HG03521 (cell line): ENCODE measurements around the gene OR12D3.
"Not testable (repeated sequence)": the region's sequence is repeated elsewhere in the genome, so short reads cannot be mapped to it uniquely, and the experiment has no call there.

Experiments used
- ATAC-seq: cut with Tn5 transposase; IDR thresholded peaks from one replicate; pipeline ENCODE4 v1.9.1; 2021; ENCODE audit warnings: mild to moderate bottlenecking, moderate library complexity; ENCODE audit not compliant: unreplicated experiment

OR12D3 gene

GRCh38 chr6:29375191-29375590 is at the start of gene OR12D3:
OR12D3 (minus strand) TSS chr6:29375291; CDS start chr6:29375287, 4 bp downstream.
- no peak for ATAC-seq

GRCh38 chr6:29424575-29424974 is 49.5 kb upstream of the OR12D3 start:
- no peak for ATAC-seq

DNA sequence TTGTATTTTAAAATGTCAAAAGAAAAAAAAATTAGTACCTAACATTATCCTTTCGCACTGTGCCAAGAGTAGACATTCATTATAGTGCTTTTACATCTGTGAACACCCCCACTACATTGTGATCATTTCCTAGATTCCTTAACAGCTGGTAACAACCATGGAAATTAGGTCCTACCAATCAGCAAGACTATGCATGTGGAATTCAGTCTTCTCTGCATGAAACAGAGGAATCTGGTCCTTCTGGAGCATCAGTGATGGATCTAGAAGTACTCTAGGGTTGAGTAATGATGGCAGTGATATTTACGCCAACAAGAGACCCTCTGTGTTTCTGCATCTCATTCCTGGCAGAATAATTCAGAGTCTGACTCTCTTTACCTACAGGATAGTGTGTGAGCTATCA is 49.1 kb upstream of the OR12D3 start:
- ATAC-seq = no peak

DNA sequence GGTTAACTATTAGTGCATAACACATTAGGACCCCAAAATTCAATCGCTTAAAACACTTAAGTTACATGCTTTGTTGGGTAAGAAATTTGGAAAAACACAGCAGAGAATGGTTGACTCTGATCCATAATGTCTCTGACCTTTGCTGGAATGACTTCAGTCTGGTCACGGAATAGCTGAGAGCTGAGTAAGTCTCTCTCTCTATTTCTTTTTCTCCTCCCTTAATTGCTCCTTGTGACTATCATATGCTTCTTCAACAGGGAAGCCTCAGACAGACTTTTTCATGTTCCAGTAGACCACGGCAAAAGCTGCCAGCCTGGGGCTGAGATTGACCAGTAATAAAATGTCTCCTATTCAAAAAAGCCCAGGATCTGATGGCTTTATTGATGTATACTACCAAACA is 44.4 kb upstream of the OR12D3 start:
- no peak for ATAC-seq

DNA sequence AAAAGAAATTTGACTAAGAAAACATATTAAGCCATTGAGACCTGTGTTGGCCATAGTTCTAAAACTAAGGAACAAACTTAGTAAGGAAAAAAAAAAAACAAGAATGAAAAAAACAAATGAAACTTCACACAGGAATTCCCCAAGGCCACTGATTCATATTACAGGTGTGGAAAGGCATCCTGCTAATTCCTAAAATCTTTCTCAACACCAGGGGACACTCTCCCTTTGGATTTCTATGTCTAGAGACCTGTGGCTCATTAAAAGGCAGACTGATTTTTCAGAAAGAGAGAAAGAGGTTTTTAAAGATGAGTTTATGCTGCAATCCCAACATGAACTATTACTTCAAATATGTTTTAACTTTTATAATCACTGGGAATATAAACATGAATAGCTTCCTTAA is 39.5 kb upstream of the OR12D3 start, which contains the start of gene OR12D1:
Gene OR12D1, plus strand, starts transcription at position 341 of the 400 bp plus-strand sequence.
- ATAC-seq = no peak

DNA sequence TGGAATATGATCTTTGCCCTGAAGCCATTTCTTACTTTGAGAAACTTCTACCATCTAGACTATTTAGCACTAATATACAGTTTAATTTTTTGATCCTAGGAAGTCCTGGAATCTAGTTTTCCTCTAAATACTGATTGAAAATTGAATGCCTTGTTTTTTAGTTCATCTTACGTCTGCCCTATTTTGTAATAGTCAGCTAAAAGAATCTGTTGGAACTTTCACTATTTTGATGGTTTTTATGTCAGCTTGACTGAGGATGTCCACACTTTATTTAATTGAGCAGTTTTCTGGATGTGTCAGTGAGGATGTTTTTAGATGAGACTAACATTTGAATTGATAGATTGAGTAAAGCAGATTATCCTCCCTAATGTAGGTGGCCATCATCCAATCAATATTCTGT is 28.7 kb upstream of the OR12D3 start:
- no peak for ATAC-seq

DNA sequence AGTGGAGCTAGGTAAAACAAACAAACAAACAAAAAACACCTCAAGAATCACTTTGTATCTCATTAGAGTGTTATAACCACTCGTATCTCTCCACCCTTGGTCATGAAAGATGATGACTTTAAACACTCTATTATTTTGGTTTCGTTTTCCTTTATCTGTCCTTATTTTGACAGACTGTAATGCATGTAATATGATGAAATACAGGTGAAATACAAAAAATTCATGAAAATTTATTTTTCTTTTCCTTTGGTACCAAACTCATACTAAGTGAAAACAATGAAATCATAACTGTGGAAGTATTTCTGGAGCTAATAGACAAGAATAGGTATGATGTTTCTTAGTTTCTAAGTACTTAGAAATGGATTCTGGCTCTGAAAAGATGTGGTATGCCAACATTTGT is 24.4 kb upstream of the OR12D3 start:
- ATAC-seq = no peak

DNA sequence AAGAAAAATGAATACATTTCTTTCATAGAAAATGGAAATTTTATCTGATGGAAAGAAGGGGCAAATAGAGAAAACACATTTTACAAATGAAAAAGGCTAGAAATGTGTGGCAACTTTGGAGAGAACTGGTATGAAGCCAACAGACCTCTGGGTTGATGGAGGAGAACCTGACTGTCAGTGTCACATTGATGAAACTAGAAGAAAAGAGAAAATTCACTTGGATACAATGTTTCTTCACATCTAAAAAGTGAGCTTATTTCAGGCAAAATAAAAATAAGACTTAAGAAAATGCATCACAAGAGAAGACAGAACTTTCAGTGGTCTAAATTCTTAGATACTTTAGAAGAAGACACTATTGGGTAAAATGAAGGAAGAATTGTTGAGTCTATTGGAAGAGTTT is 20.2 kb upstream of the OR12D3 start, which contains the start of gene OR12D2:
Gene OR12D2, plus strand, starts transcription at position 301 of the 400 bp plus-strand sequence. CDS start 1,069 bp downstream, outside the sequence.
- ATAC-seq = no peak

GRCh38 chr6:29388533-29388932 is 13.4 kb upstream of the OR12D3 start:
- no peak for ATAC-seq

- no peak for ATAC-seq
These were observed 912 bp upstream of the OR12D3 start for GRCh38 chr6:29376003-29376402.

DNA sequence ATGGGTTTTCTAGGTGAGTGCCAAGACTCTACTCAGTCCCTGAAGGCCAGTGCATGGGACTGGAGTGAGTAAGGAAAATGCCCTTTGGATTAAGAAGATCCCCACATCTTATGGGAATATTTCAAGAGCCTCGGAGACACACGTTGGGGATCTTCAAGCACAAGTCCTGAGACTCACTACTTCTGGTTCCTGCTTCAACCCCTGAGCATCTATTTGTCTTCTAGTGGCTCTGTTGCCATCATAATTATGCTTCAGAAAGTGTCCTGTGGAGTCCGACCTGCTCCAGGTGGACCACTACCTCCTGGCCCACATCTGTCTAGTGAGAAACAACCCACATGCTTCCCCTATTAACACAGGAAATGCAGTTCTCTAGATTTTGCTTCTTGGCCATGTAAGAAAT is 6.3 kb downstream of the OR12D3 start, which contains the start of gene OR5V1:
Gene OR5V1, minus strand, starts transcription at position 101 of the 400 bp plus-strand sequence. CDS start 12,670 bp downstream, outside the sequence.
- ATAC-seq = no peak

DNA sequence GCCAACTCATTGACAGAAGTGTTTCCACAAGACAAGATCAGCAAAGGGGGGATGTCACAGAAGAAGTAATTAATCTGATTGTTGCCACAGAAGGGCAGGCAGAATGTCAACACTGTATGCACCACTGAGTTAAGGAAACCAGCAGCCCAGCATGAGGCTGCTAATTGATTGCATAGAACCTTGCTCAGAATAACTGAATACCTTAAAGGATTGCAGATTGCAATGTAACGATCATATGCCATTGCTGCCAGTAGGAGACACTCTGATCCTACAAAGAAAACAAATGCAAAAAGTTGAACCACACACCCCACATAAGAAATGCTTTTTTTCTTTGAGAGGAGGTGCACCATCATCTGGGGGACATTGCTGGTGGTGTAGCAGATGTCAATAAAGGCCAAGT is 19.5 kb downstream of the OR12D3 start:
- ATAC-seq = no peak

DNA sequence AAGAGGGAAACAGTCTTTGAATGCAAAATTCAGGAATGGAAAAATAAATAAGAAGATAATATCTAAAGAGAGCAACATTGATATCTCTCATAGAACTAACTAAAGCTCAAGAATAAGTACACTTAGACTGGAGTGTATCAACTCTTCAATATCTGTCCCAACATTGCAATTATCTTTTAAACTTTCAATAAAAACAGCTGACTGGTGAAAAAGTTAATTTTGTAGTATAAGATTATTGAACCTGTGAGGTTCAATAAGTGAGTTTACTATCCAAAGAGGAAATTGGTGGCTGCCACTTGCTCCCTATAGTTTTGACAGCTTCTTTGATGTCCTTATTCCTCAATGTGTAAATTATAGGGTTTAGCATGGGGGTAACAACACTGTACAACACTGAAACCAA is 20.1 kb downstream of the OR12D3 start:
- ATAC-seq = no peak

GRCh38 chr6:29349348-29349747 is 25.7 kb downstream of the OR12D3 start:
- ATAC-seq = not testable (repeated sequence)

DNA sequence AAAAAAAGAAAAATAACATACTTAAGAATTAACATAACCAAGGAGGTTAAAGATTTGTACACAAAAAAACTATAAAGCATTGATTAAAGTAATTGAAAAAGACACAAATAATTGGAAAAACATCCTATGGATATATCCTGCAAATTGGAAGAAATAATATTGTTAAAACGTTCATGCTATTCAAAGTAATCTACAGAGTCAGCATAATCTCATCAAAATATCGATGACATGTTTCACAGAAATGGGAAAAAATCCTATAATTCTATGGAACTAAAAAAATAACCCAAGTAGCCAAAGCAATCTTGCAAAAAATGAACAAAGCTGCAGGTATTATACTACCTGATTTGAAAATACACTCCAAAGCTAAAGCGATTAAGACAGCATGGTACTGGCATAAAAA is 29.7 kb downstream of the OR12D3 start:
- ATAC-seq = no peak

- no peak for ATAC-seq
These were observed 38.8 kb downstream of the OR12D3 start for GRCh38 chr6:29336269-29336668.

DNA sequence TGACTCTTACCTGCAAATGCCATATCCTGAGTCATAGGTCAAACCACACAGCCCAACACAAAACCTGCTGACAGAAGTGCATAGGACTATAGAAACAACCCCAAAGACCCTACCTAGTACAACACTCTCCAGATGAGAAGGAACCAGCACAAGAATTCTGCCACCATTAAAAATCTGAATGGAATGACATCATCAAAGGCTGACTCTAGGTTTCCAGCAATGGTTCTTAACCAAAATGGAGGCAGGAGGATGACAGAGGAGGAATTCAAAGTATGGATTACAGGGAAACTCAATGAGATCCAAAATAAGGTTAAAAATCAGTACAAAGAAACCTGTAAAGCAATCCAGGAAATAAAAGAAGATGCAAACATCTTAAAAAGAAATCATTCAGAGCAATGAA is 42.4 kb downstream of the OR12D3 start:
- no peak for ATAC-seq

- no peak for ATAC-seq
These were observed 49.3 kb downstream of the OR12D3 start for GRCh38 chr6:29325777-29326176.
